Measurements from ENCODE around the gene SND1.

DNA sequence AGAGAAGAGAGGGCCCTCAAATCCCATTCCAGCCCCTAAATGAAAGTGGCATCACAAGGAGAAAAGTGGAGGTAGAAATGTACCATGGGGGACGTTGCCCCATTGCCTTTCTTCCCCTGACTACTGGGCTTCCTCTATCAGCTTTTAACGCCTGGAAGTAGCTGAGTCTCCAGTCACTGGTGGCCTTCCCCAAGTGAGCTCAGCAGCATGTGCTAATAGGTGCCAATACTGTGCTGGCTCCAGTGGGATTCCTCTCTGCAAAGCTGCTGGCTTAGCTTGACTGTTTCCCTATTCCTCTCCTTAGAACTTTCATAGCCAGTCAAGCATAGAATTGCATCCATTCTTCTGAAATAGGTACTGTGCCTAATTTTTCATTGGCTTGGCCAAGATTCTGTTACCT is 346.7 kb downstream of the SND1 start:
- TF ChIP-seq CREM (IDR thresholded peaks at IDR 0.05; ENCODE audit: low read depth), result no peak
- TF ChIP-seq POLR2A (IDR thresholded peaks at IDR 0.05; ENCODE audit: low read depth, low read length), result no peak
- TF ChIP-seq NFXL1 (IDR thresholded peaks at IDR 0.05; ENCODE audit: borderline replicate concordance), result no peak
- no peak for TF ChIP-seq HCFC1 (IDR thresholded peaks at IDR 0.05; ENCODE audit: low read length)

All from GM12878 (cell line).